K562 (cell line): ENCODE results near the gene RPL21. TPM values are rescaled to one million over a fixed set of nuclear protein-coding genes. Genes with fewer than 3 reads are reported as not detected.
A peak's percentile ranks its signal among the peaks of the same experiment; 100 is the strongest.

Experiments used
- BRF1 ChIP-seq: IDR thresholded peaks from 3 replicates; pipeline ENCODE4 v1.6.1; 2011; ENCODE audit warnings: borderline replicate concordance, mild to moderate bottlenecking; ENCODE audit not compliant: insufficient read length; ENCODE audit errors: extremely low read depth
- CREM ChIP-seq: IDR thresholded peaks from 2 replicates; pipeline ENCODE4 v1.6.1; 2014; ENCODE audit warnings: antibody characterized with exemption, low read depth
- EP400 ChIP-seq: fragments of 450-650 bp; IDR thresholded peaks from 2 replicates; pipeline ENCODE4 v1.6.1; 2017; ENCODE audit warnings: antibody characterized with exemption, mild to moderate bottlenecking, moderate library complexity
- GATAD2A ChIP-seq: fragments of 450-650 bp; IDR thresholded peaks from 2 replicates; pipeline ENCODE4 v1.6.1; 2017
- JUND ChIP-seq, 2 experiments: IDR thresholded peaks; 2 replicates in 1 of 2; 3 replicates in 1 of 2; pipeline ENCODE4 v1.6.1; 2011; ENCODE audit warnings: borderline replicate concordance in 2 of 2, low read depth in 2 of 2, low read length in 2 of 2, improper control_type of control experiment in 1 of 2, missing biosample characterization in 1 of 2, missing genetic modification characterization in 1 of 2, missing genetic modification reagents in 1 of 2
- L3MBTL2 ChIP-seq: fragments of 450-650 bp; IDR thresholded peaks from 2 replicates; pipeline ENCODE4 v1.6.1; 2016; ENCODE audit warnings: mild to moderate bottlenecking, moderate library complexity
- MEIS2 ChIP-seq: fragments of 450-650 bp; IDR thresholded peaks from 2 replicates; pipeline ENCODE4 v1.6.1; 2014; ENCODE audit warnings: mild to moderate bottlenecking; ENCODE audit not compliant: partially characterized antibody
- MIER1 ChIP-seq: fragments of 450-650 bp; IDR thresholded peaks from 2 replicates; pipeline ENCODE4 v1.6.1; 2016; ENCODE audit warnings: antibody characterized with exemption, mild to moderate bottlenecking, low read depth
- MTF1 ChIP-seq: fragments of 250-450 bp; sonication (Bioruptor Pico); IDR thresholded peaks from 2 replicates; pipeline ENCODE4 v1.9.0; 2021; ENCODE audit warnings: moderate library complexity, mild to moderate bottlenecking, inconsistent platforms, borderline replicate concordance
- NRF1 ChIP-seq, 2 experiments: fragments of 450-650 bp; IDR thresholded peaks in 1 of 2; conservative IDR thresholded peaks in 1 of 2; 2 replicates each; pipeline ENCODE4 v1.6.1; 2014; ENCODE audit warnings: mild to moderate bottlenecking in 2 of 2
- SMAD1 ChIP-seq: fragments of 150-350 bp; IDR thresholded peaks from 2 replicates; pipeline ENCODE4 v1.6.1; 2014; ENCODE audit warnings: low read length, low read depth; ENCODE audit not compliant: partially characterized antibody
- SUPT5H ChIP-seq: fragments of 450-650 bp; IDR thresholded peaks from 2 replicates; pipeline ENCODE4 v1.6.1; 2016
- XRCC5 ChIP-seq: fragments of 200-400 bp; formaldehyde crosslinking; IDR thresholded peaks from 2 replicates; pipeline ENCODE4 v1.6.1; 2017; ENCODE audit warnings: low read depth, mild to moderate bottlenecking, low read length
- YBX1 ChIP-seq: fragments of 450-650 bp; IDR thresholded peaks from 2 replicates; pipeline ENCODE4 v1.7.1; 2016; ENCODE audit warnings: mild to moderate bottlenecking
- polyA plus RNA-seq, 8 experiments: library from polyadenylated mRNA; depleted of rRNA in 4 of 8; stranded (reverse) in 5 of 8; unstranded in 3 of 8; fragments of >200 nt; fragmentation: Nextera tagmentation in 2 of 8; fragmentation: Illumina TruSeq in 1 of 8; extraction: Ambion mirVana in 2 of 8; extraction: Trizol in 1 of 8; gene quantifications; 2 replicates each; pipeline versions ENCODE4 v1.2.1 to v1.2.3, GENCODE V29; 2011 to 2014; ENCODE audit warnings: inconsistent platforms in 1 of 8, missing spikeins in 1 of 8
- total RNA-seq, 7 experiments: library from RNA; depleted of rRNA in 6 of 7; stranded (reverse); fragments of >200 nt in 6 of 7; fragmentation: Illumina TruSeq in 2 of 7; extraction: Trizol in 2 of 7; gene quantifications; 2 replicates each; pipeline versions ENCODE4 v1.2.1 to v1.2.3, GENCODE V29; 2011 to 2021; ENCODE audit warnings: low replicate concordance in 1 of 7
- TF ChIP-seq, protein P1 (sequence below): fragments of 450-650 bp; IDR thresholded peaks from 2 replicates; pipeline ENCODE4 v1.6.1; 2016
- TF ChIP-seq, protein P2 (sequence below): sonication (generic); formaldehyde crosslinking; IDR thresholded peaks from 2 replicates; pipeline ENCODE4 v1.8.0; 2022; ENCODE audit warnings: missing genetic modification reagents, mild to moderate bottlenecking, moderate library complexity, borderline replicate concordance
- TF ChIP-seq, protein P3 (sequence below): sonication (generic); formaldehyde crosslinking; IDR thresholded peaks from 2 replicates; pipeline ENCODE4 v1.8.0; 2022; ENCODE audit warnings: missing genetic modification reagents, mild to moderate bottlenecking, borderline replicate concordance

RPL21 gene
- total and polyA plus RNA-seq, 9 of the 15 experiments (the other 6 are each of a cell fraction or from before 2014, with no cell fraction given) = 622 to 4,203 (median 1,676) TPM

DNA sequence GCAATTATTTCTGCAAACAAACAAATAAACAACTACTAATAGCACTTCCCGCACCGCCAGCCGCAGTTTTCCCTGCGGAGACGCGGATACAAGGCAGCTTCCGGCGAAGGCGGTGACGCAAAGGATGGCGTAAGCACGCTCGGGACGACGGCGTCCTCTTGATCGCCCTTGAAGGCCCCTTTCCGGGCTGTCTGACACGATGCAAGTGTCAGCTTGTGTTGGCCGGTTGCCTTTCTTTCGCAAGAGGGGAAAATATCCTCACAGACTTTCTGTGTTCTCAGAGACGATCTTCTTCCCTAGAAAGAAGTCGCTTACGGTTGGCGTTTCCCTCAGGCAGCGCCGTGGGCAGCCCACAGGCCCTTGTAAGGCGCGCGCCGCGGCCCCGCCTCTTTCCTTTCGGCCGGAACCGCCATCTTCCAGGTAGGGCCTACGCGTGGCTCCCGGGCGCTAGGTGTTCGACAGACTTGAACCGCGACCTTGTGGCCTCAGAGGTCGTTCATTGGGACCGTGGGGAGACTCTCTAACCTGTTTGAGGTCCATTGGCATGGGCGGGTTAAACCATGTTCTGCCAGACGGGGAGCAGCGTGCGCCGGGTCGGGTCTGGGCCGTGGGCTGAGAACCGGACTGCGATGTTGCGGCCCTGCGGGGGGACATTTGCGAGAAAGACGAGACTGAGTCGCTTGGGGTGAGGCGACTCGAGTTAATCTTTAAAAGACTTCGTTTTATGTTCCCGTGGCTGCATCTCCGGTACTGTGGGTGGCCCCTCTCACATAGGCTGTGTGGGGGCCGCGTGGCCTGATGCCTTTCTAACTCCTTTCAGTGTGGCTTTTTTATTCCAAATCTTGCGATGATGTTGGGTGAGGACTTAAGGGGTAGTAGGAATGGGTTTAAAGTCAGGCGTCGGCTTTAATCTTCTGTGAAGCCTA lies at the start of gene RPL21 (continued):
- TF ChIP-seq MTF1 (CRISPR knock-in tag) (no peak), JUND (IDR thresholded peaks at IDR 0.05; ENCODE audit: borderline replicate concordance, low read depth, low read length) (peak; percentile 77; the same call in 1 of the 2 replicates), JUND (tag; IDR thresholded peaks at IDR 0.05; ENCODE audit: borderline replicate concordance, low read depth, low read length) (peak; percentile 61; the same call in 1 of the 3 replicates), SUPT5H (peak; percentile 85), YBX1 (no peak), NRF1 (conservative IDR thresholded peaks at IDR 0.05 in 1 of 2, IDR thresholded peaks at IDR 0.05 in 1 of 2) (peak; percentile 52 to 64), XRCC5 (0 out of 2 replicates have a peak, but pooled peaks have one; percentile 23), CREM (peak; percentile 94), SMAD1 (peak; percentile 6), MIER1 (no peak), L3MBTL2 (peak; percentile 69), GATAD2A (0 out of 2 replicates have a peak, but pooled peaks have one; percentile 39), MEIS2 (peak; percentile 64), BRF1 (no peak), EP400 (peak; percentile 99)
- TF ChIP-seq, protein P1, sequence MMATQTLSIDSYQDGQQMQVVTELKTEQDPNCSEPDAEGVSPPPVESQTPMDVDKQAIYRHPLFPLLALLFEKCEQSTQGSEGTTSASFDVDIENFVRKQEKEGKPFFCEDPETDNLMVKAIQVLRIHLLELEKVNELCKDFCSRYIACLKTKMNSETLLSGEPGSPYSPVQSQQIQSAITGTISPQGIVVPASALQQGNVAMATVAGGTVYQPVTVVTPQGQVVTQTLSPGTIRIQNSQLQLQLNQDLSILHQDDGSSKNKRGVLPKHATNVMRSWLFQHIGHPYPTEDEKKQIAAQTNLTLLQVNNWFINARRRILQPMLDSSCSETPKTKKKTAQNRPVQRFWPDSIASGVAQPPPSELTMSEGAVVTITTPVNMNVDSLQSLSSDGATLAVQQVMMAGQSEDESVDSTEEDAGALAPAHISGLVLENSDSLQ = peak; percentile 81
- TF ChIP-seq, protein P2, sequence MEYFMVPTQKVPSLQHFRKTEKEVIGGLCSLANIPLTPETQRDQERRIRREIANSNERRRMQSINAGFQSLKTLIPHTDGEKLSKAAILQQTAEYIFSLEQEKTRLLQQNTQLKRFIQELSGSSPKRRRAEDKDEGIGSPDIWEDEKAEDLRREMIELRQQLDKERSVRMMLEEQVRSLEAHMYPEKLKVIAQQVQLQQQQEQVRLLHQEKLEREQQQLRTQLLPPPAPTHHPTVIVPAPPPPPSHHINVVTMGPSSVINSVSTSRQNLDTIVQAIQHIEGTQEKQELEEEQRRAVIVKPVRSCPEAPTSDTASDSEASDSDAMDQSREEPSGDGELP (CRISPR knock-in tag) = peak; percentile 75
- TF ChIP-seq, protein P3, sequence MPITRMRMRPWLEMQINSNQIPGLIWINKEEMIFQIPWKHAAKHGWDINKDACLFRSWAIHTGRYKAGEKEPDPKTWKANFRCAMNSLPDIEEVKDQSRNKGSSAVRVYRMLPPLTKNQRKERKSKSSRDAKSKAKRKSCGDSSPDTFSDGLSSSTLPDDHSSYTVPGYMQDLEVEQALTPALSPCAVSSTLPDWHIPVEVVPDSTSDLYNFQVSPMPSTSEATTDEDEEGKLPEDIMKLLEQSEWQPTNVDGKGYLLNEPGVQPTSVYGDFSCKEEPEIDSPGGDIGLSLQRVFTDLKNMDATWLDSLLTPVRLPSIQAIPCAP (CRISPR knock-in tag) = no peak
